GM19395 (cell line): ENCODE results near the gene KLHL35.

Experiments used
- ATAC-seq: cut with Tn5 transposase; IDR thresholded peaks from one replicate; pipeline ENCODE4 v1.9.1; 2021; ENCODE audit warnings: mild to moderate bottlenecking, moderate library complexity; ENCODE audit not compliant: unreplicated experiment

The KLHL35 gene

GRCh38 chr11:75442161-75442885 lies 9.3 kb upstream of the KLHL35 start:
- no peak for ATAC-seq

- no peak for ATAC-seq
Observed at GRCh38 chr11:75441804-75442132, 8.8 kb upstream of the KLHL35 start.

GRCh38 chr11:75440960-75441803 lies 8.2 kb upstream of the KLHL35 start:
- ATAC-seq = no peak

GRCh38 chr11:75439495-75440120 lies 6.6 kb upstream of the KLHL35 start:
- ATAC-seq = no peak

GRCh38 chr11:75439026-75439425 lies 6.0 kb upstream of the KLHL35 start:
- ATAC-seq = no peak

GRCh38 chr11:75437966-75438659 lies 5.1 kb upstream of the KLHL35 start:
- no peak for ATAC-seq

GRCh38 chr11:75436806-75437205 lies 3.8 kb upstream of the KLHL35 start:
- no peak for ATAC-seq

GRCh38 chr11:75435571-75435925 lies 2.5 kb upstream of the KLHL35 start:
- ATAC-seq = no peak

- no peak for ATAC-seq
Observed at GRCh38 chr11:75434886-75435570, 2.0 kb upstream of the KLHL35 start.

GRCh38 chr11:75434051-75434450 lies 1.0 kb upstream of the KLHL35 start:
- no peak for ATAC-seq

GRCh38 chr11:75433443-75433842 lies 440 bp upstream of the KLHL35 start:
- ATAC-seq = no peak

- ATAC-seq = no peak
Observed at GRCh38 chr11:75431533-75432525, 1.2 kb downstream of the KLHL35 start.

- no peak for ATAC-seq
Observed at GRCh38 chr11:75430714-75431532, 2.1 kb downstream of the KLHL35 start.

GRCh38 chr11:75429902-75430713 lies 2.9 kb downstream of the KLHL35 start:
- ATAC-seq = no peak

- ATAC-seq = no peak
Observed at GRCh38 chr11:75429641-75429901, 3.4 kb downstream of the KLHL35 start.

GRCh38 chr11:75428989-75429640 lies 3.9 kb downstream of the KLHL35 start:
- ATAC-seq = no peak

- no peak for ATAC-seq
Observed at GRCh38 chr11:75428281-75428724, 4.7 kb downstream of the KLHL35 start.

- no peak for ATAC-seq
Observed at GRCh38 chr11:75427181-75427580, 5.8 kb downstream of the KLHL35 start.
